Measurements from ENCODE around the gene OPRPN.

OPRPN gene

GRCh38 chr4:70405765-70406164 is 8.0 kb downstream of the OPRPN start:
- no peaks in the 10 kb centered on the region for H3K4me1 ChIP-seq
- H3K36me3 ChIP-seq (replicated peaks): no peaks in the 10 kb centered on the region
- H3K27me3 ChIP-seq (ENCODE audit: low read depth): no peaks in the 10 kb centered on the region
- in situ Hi-C loops (cut with MboI; ENCODE audit: low sequenced_read_pairs): no loop called here
- no peak for DNase-seq (ENCODE audit: low spot score in 2 of 2)
- H3K9me3 ChIP-seq: no peaks in the 10 kb centered on the region
- no peak overlapping the region for H3K4me3 ChIP-seq

DNA sequence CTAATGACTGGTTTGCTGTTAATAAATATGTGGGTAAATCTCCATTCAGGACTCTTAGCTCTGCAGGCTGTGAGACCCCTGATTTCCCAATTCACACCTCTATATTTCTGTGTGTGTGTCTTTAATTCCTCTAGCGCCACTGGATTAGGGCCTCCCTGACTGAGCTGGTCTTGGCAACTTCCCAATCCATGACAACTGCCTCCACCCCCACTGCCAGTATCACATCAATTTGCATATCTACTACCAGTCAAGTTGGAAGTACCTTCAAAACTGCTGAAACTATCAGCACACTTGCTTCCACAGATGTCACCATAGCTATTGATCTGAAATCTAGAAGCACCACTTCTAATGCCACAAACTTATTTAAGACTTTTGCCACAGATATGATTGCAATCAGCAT is 27.6 kb downstream of the OPRPN start:
- Histone ChIP-seq H3K27me3 (ENCODE audit: low read depth) (no peaks in the 10 kb centered on the region), H3K4me1 (no peaks in the 10 kb centered on the region), H3K36me3 (replicated peaks) (no peaks in the 10 kb centered on the region), H3K9me3 (no peaks in the 10 kb centered on the region), H3K4me3 (no peak overlapping the region)
- DNase-seq (ENCODE audit: low spot score in 2 of 2): no peak
- in situ Hi-C loops (cut with MboI; ENCODE audit: low sequenced_read_pairs): no loop called here

DNA sequence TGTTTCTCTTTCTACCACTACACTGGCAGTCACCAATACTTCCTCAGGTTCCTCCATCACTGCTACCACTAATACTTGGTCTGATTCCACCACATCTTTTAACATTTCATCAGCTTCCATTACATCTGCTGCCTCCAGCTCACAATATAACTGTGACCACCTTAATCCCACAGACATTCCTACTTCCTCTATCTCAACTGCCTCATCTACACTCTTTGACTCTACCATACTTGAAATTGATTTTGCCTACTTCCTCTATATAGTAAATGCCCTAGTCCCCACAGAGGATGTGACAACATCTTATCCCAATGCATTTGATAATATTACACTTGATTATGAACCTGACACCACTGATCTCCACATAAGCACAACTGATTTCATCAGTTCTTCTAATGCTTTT is 29.0 kb downstream of the OPRPN start:
- no peaks in the 10 kb centered on the region for H3K4me1 ChIP-seq
- H3K9me3 ChIP-seq: no peaks in the 10 kb centered on the region
- in situ Hi-C loops (cut with MboI; ENCODE audit: low sequenced_read_pairs): no loop called here
- no peak overlapping the region for H3K4me3 ChIP-seq
- DNase-seq (ENCODE audit: low spot score in 2 of 2): no peak
- H3K36me3 ChIP-seq (replicated peaks): no peaks in the 10 kb centered on the region
- no peaks in the 10 kb centered on the region for H3K27me3 ChIP-seq (ENCODE audit: low read depth)

GRCh38 chr4:70437197-70437596 is 39.5 kb downstream of the OPRPN start:
- Histone ChIP-seq H3K4me3 (no peak overlapping the region), H3K36me3 (replicated peaks) (no peaks in the 10 kb centered on the region), H3K4me1 (no peaks in the 10 kb centered on the region), H3K9me3 (no peaks in the 10 kb centered on the region), H3K27me3 (ENCODE audit: low read depth) (no peaks in the 10 kb centered on the region)
- peak in 1 of 2 experiments; percentile 11 for DNase-seq (ENCODE audit: low spot score in 2 of 2)
- in situ Hi-C loops (cut with MboI; ENCODE audit: low sequenced_read_pairs): no loop called here

GRCh38 chr4:70442474-70442873 is 44.7 kb downstream of the OPRPN start:
- in situ Hi-C loops (cut with MboI; ENCODE audit: low sequenced_read_pairs): no loop called here
- Histone ChIP-seq H3K4me1 (no peaks in the 10 kb centered on the region), H3K36me3 (replicated peaks) (no peaks in the 10 kb centered on the region), H3K4me3 (no peak overlapping the region), H3K27me3 (ENCODE audit: low read depth) (no peaks in the 10 kb centered on the region), H3K9me3 (no peaks in the 10 kb centered on the region)
- no peak for DNase-seq (ENCODE audit: low spot score in 2 of 2)

DNA sequence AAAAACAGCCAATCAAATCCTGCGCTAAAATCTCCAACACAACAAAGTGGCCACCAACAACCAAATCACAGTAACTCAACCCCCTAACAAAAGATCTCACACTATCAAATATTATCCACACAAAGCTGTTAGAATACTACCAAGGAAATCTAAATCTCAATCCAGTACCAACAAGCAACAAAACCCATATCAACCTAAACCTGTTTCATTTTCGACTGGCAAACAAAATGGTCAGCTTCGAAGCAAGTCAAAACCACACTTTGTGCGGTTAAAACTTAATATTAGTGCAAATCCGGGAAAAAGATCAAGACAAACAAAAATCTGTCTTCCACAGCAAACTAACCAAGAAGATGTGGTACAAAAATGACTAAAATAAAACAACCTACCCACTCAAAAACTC is 45.6 kb downstream of the OPRPN start:
- DNase-seq (ENCODE audit: low spot score in 2 of 2): no peak
- Histone ChIP-seq H3K4me1 (no peaks in the 10 kb centered on the region), H3K36me3 (replicated peaks) (no peaks in the 10 kb centered on the region), H3K9me3 (no peaks in the 10 kb centered on the region), H3K4me3 (no peak overlapping the region), H3K27me3 (ENCODE audit: low read depth) (no peaks in the 10 kb centered on the region)
- in situ Hi-C loops (cut with MboI; ENCODE audit: low sequenced_read_pairs): no loop called here

DNA sequence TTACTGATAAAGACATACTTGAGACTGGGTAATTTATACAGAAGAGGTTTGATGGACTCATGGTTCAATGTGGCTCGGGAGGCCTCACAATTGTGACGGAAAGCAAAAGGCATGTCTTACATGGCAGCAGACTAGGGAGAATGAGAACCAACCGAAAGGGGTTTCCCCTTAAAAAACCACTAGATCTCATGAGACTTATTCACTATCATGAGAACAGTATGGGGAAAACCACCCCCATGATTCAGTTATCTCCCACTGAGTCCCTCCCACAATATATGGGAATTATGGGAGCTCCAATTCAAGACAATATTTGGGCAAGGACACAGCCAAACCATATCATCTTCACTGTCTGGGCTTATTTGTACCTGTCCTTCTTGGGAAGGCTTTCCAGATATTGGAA is 51.5 kb downstream of the OPRPN start:
- H3K36me3 ChIP-seq (replicated peaks): no peaks in the 10 kb centered on the region
- H3K27me3 ChIP-seq (ENCODE audit: low read depth): no peaks in the 10 kb centered on the region
- DNase-seq (ENCODE audit: low spot score in 2 of 2): no peak
- H3K9me3 ChIP-seq: no peaks in the 10 kb centered on the region
- no peak overlapping the region for H3K4me3 ChIP-seq
- no peaks in the 10 kb centered on the region for H3K4me1 ChIP-seq
- in situ Hi-C loops (cut with MboI; ENCODE audit: low sequenced_read_pairs): no loop called here

DNA sequence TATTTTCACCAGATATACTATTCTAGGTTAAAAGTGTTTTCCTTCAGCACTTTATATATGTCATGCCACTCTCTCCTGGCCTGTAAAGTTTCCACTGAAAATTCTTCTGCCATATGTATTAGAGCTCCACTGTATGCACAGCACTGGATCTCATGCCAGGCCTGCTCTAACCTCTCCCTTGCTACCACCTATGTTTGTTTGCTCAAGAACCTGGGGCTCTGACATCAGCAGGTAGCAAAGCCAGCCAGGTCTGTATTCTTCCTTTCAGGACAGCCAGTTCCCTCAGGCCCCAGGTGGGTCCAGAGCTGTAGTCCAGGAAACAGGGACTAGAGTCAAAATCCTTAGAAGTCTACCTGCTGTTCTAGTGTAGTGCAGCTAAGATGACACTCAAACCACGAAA is 55.2 kb downstream of the OPRPN start:
- Histone ChIP-seq H3K36me3 (replicated peaks) (no peaks in the 10 kb centered on the region), H3K4me3 (no peak overlapping the region), H3K27me3 (ENCODE audit: low read depth) (no peaks in the 10 kb centered on the region), H3K9me3 (no peaks in the 10 kb centered on the region), H3K4me1 (no peaks in the 10 kb centered on the region)
- in situ Hi-C loops (cut with MboI; ENCODE audit: low sequenced_read_pairs): no loop called here
- no peak for DNase-seq (ENCODE audit: low spot score in 2 of 2)

All from HAP-1 (cell line).